Small intestine (tissue), 7 donors: ENCODE data around the gene RGPD3. TPM values are rescaled to one million over a fixed set of nuclear protein-coding genes. Genes with fewer than 3 reads are reported as not detected.

Source experiments
- DNase-seq, 2 donors: peaks; one replicate each; pipeline versions ENCODE4 v3.0.0 to v3.0.0-alpha.2; 2013
- FAIRE-seq: peaks from 2 replicates; lab custom pipeline; 2012; peaks lifted over from hg19 to GRCh38; lab: Jason Lieb, UNC
- H3K27ac ChIP-seq, 3 donors: one replicate each; pipeline ENCODE4 v1.5.1; 2013; ENCODE audit warnings: low read length in 2 of 3, mild to moderate bottlenecking in 2 of 3, control low read depth in 1 of 3, inconsistent platforms in 1 of 3, low read depth in 1 of 3, moderate library complexity in 1 of 3
- H3K27me3 ChIP-seq, 3 donors: one replicate each; pipeline ENCODE4 v1.6.1; 2013; ENCODE audit warnings: low read length in 3 of 3, inconsistent platforms in 1 of 3; ENCODE audit not compliant: control insufficient read depth in 3 of 3, insufficient read depth in 3 of 3
- H3K36me3 ChIP-seq, 3 donors: one replicate each; pipeline ENCODE4 v1.6.1; 2013; ENCODE audit warnings: low read length in 3 of 3, inconsistent platforms in 1 of 3, low read depth in 1 of 3, mild to moderate bottlenecking in 1 of 3, moderate library complexity in 1 of 3; ENCODE audit not compliant: control insufficient read depth in 3 of 3, insufficient read depth in 2 of 3
- H3K4me1 ChIP-seq, 3 donors: one replicate each; pipeline ENCODE4 v1.6.1; 2013; ENCODE audit warnings: low read length in 2 of 3, inconsistent platforms in 1 of 3, low read depth in 1 of 3, mild to moderate bottlenecking in 1 of 3, moderate library complexity in 1 of 3; ENCODE audit not compliant: control insufficient read depth in 3 of 3, insufficient read depth in 2 of 3
- H3K4me3 ChIP-seq, 3 donors: one replicate each; pipeline ENCODE4 v1.5.1; 2013; ENCODE audit warnings: low read length in 3 of 3, control low read depth in 1 of 3, inconsistent platforms in 1 of 3, low read depth in 1 of 3, mild to moderate bottlenecking in 1 of 3, moderate library complexity in 1 of 3
- H3K9me3 ChIP-seq, 2 donors: one replicate each; pipeline ENCODE4 v1.6.1; 2013; ENCODE audit warnings: low read depth in 1 of 2, low read length in 1 of 2; ENCODE audit not compliant: control insufficient read depth in 2 of 2, insufficient read depth in 1 of 2
- whole genome bisulfite sequencing, 3 donors: extraction: QIAGEN DNeasy Blood & Tissue Kit; methylation state at CpG; one replicate each; pipeline ENCODE4 v1.1.7; 2013; 5-methylcytosine and 5-hydroxymethylcytosine counted together
- polyA plus RNA-seq, 4 donors: library from polyadenylated mRNA; stranded (reverse) in 3 of 4; unstranded in 1 of 4; fragments of 200-250 nt in 3 of 4; fragments of 120-200 nt in 1 of 4; gene quantifications; one replicate each; pipeline versions ENCODE4 v1.2.1 to v1.2.3, GENCODE V29; 2013
- donor health status: healthy with polysubstance abuse.
- donor health status: control.
- donor health status: control.
- donor health status: Bipolar disorder and iron deficiency.
- donor health status: healthy.

Gene RGPD3
- polyA plus RNA-seq, 4 donors: under 0.01 to 0.28 (median 0.13) TPM; not detected in 1

DNA sequence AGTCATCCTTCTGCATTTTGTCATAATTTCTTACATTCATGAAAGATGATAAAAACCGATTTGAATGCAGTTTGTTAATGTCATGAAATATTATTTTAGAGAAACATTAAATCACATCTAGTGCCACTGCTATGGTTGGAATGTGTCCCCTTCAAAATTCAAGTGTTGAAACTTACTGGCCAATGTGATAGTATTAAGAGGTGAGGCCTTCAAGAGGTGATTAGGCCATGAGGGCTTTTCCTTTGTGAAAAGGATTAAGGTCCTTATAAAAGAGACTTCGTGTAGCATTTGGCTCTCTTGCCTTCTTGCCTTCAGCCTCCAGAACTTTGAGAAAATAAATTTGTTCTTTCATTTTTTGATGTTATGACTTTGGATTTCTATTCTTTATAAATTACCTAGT, 117.2 kb downstream of the RGPD3 start:
- H3K27me3 ChIP-seq: no peaks in the 10 kb centered on the region
- no peaks in the 10 kb centered on the region for H3K4me1 ChIP-seq
- no peak for DNase-seq
- no peaks in the 10 kb centered on the region for H3K36me3 ChIP-seq
- 83 to 86% (median 85%) methylated on average over 2 of the region's 2 CpGs for WGBS, 3 donors
- H3K4me3 ChIP-seq: no peak overlapping the region
- H3K9me3 ChIP-seq: no peaks in the 10 kb centered on the region
- FAIRE-seq: no peak
- H3K27ac ChIP-seq: no peak overlapping the region

DNA sequence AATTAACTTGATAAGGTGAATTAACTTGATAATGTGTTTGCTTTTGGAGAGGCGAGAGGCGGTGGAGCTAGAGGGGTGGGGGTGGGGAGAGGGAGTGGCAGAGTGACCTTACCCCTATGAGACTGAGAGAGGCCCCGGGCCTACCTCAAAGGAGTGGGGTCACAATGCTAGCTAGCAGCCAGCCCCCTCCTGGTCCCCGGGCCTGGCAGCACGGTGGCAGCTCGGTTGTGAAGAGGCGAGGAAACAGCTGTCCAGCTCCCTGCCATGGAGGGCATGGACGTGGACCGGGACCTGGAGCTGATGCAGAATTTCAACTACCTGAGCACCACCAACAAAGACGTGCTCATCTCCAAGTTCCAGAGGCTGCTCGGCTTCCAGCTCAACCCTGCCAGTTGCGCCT, 123.9 kb downstream of the RGPD3 start:
- FAIRE-seq (no peak), DNase-seq (no peak)

DNA sequence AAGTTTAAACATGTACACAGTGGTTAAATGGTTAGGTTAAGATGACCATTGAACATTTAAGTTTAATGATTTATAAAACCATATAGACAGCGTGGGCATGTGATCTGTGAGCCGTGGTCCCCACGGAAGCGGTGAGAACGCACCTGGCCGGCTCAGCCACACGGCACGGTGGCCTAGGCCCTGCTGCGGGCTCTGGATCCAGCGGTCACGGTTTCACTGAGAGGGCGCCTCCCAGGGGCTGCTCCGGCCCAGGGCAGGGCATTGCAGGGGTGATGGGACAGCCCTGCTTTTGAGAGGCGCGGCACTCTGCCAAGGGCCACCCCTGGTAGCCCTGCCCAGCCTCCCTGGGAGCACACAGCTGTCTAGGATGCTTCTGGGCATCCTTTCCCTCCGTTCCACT, 124.9 kb downstream of the RGPD3 start:
- Histone ChIP-seq H3K36me3 (no peaks in the 10 kb centered on the region), H3K4me3 (no peak overlapping the region), H3K4me1 (no peaks in the 10 kb centered on the region), H3K27ac (peak overlapping the region in 1 of 3 donors; percentile 27), H3K9me3 (peaks cover 0 to 21% of the 10 kb centered on the region in 2 donors), H3K27me3 (no peaks in the 10 kb centered on the region)
- DNase-seq (no peak), FAIRE-seq (no peak)
- 23 to 69% (median 34%) methylated on average over 16 of the region's 16 CpGs for WGBS, 3 donors

More for the DNA sequence above, 123.9 kb downstream of the RGPD3 start:
- peaks cover 0 to 21% of the 10 kb centered on the region in 2 donors for H3K9me3 ChIP-seq
- H3K36me3 ChIP-seq: no peaks in the 10 kb centered on the region
- no peaks in the 10 kb centered on the region for H3K27me3 ChIP-seq
- no peak overlapping the region for H3K4me3 ChIP-seq
- 84 to 90% (median 86%) methylated on average over 12 of the region's 12 CpGs for WGBS, 3 donors
- no peak overlapping the region for H3K27ac ChIP-seq
- no peaks in the 10 kb centered on the region for H3K4me1 ChIP-seq

DNA sequence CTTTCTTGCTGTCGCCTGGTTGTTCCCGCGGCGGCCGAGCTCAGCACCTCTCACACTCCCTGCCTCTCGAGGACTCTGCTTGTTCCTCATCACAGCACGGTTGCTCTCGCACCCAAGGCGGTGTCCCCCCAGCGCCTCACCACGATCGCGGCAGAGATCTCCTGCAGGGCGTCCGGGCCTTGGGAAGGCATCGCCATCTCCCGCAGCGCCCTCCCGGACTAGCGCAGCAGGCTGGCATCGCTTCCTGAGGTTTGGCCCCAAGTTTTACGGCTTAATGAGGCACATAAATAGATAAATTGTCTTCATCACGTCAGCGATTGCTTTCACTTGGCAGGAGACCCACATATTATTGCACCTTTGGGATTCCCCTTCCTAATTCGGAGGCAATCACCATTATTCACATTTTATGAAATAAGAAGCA, 125.4 kb downstream of the RGPD3 start:
- Histone ChIP-seq H3K4me1 (no peaks in the 10 kb centered on the region), H3K9me3 (peaks cover 0 to 21% of the 10 kb centered on the region in 2 donors), H3K27ac (no peak overlapping the region), H3K36me3 (no peaks in the 10 kb centered on the region), H3K27me3 (no peaks in the 10 kb centered on the region), H3K4me3 (peak overlapping the region in 1 of 3 donors; percentile 34)
- WGBS, 3 donors: 27 to 70% (median 47%) methylated on average over 24 to 25 of the region's 25 CpGs
- FAIRE-seq (no peak), DNase-seq (peak; percentile 65 to 90)

DNA sequence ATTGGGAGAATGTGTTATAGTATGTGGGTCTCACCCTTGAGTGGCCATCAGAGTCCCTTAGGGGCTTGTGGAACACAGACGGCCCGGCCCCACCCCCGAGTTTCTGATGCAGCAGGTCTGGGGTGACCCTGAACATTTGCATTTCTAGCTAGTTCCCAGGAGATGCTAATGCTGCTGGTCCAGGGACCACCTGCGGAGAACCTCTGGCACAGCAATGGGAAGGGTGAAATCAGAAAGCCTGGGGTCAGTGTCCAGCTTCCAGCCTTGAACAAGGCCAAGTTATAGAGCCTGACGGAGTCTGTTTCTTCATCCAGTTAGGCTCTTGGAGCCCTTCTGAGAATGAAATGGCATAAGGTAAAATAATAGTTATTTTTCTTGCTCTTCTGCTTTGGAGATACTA, 126.5 kb downstream of the RGPD3 start:
- 88% methylated on average over 5 of the region's 5 CpGs for WGBS, 3 donors
- peaks cover 0 to 21% of the 10 kb centered on the region in 2 donors for H3K9me3 ChIP-seq
- no peak overlapping the region for H3K4me3 ChIP-seq
- no peaks in the 10 kb centered on the region for H3K4me1 ChIP-seq
- no peaks in the 10 kb centered on the region for H3K27me3 ChIP-seq
- DNase-seq (no peak), FAIRE-seq (no peak)
- H3K27ac ChIP-seq: no peak overlapping the region
- H3K36me3 ChIP-seq: no peaks in the 10 kb centered on the region

Other genes starting within 250 kb of the RGPD3 start
- gene CD8B2, start 19.0 kb upstream of the RGPD3 start, polyA plus RNA-seq: 1 to 10 TPM in 1 of 4 donors, under 1 TPM in 1, not detected in 2; 0.45 to 1.9 TPM